ENCODE results near the gene SEZ6. TPM values are rescaled to one million over a fixed set of nuclear protein-coding genes. Genes with fewer than 3 reads are reported as not detected.

Gene SEZ6
- polyA plus RNA-seq, 3 donors = 0.17 to 0.33 (median 0.18) TPM

DNA sequence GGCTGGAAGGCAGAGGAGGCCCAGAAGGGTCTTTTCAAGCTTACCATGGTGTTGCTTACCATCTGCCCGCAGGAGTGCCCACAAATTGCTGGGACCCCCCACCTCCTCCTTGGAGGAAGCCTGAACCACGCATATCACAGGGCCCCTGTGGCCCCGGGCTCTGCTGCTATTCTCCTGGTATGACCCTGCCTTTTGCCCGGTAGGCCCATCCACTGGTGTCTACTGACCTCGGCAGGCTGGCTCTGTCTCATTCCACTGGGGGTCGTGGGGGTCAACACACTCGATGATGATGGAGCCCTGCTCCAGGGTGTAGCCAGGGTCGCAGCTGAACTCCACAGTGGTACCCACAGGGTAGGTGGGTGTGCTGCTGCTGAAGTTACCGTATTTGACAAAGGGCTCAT lies 46.4 kb downstream of the SEZ6 start:
- no peaks in the 10 kb centered on the region for H3K79me2 ChIP-seq (ENCODE audit: insufficient read depth, low read length)
- H3K36me3 ChIP-seq (replicated peaks in 1 of 2; ENCODE audit: control insufficient read depth in 1 of 2, insufficient read depth in 2 of 2, low read length in 2 of 2) = no peaks in the 10 kb centered on the region
- TF ChIP-seq, protein P1, sequence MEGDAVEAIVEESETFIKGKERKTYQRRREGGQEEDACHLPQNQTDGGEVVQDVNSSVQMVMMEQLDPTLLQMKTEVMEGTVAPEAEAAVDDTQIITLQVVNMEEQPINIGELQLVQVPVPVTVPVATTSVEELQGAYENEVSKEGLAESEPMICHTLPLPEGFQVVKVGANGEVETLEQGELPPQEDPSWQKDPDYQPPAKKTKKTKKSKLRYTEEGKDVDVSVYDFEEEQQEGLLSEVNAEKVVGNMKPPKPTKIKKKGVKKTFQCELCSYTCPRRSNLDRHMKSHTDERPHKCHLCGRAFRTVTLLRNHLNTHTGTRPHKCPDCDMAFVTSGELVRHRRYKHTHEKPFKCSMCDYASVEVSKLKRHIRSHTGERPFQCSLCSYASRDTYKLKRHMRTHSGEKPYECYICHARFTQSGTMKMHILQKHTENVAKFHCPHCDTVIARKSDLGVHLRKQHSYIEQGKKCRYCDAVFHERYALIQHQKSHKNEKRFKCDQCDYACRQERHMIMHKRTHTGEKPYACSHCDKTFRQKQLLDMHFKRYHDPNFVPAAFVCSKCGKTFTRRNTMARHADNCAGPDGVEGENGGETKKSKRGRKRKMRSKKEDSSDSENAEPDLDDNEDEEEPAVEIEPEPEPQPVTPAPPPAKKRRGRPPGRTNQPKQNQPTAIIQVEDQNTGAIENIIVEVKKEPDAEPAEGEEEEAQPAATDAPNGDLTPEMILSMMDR (IDR thresholded peaks at IDR 0.05) = no peak
- no peak overlapping the region for H3K4me3 Mint-ChIP-seq
- no peaks in the 10 kb centered on the region for H3K9me3 Mint-ChIP-seq
- no peak for DNase-seq
- H3K27me3 ChIP-seq (ENCODE audit: control insufficient read depth in 2 of 2, insufficient read depth in 2 of 2, low read length in 2 of 2) = no peaks in the 10 kb centered on the region
- WGBS (ENCODE audit: insufficient coverage) = 95% methylated on average over 9 of the region's 9 CpGs
- no peaks in the 10 kb centered on the region for H3K4me1 Mint-ChIP-seq
- H4K20me1 ChIP-seq (ENCODE audit: insufficient read depth, low read length) = no peaks in the 10 kb centered on the region
- H3K4me1 ChIP-seq (ENCODE audit: control insufficient read depth in 1 of 2, insufficient read depth in 2 of 2, low read length in 2 of 2) = no peaks in the 10 kb centered on the region
- peaks cover 0 to 1% of the 10 kb centered on the region in 2 donors for H3K36me3 Mint-ChIP-seq
- no peak overlapping the region for H3K9ac ChIP-seq (ENCODE audit: insufficient read depth, low read length, poor library complexity, severe bottlenecking)
- no peaks in the 10 kb centered on the region for H3K9me3 ChIP-seq (replicated peaks in 1 of 2; ENCODE audit: control insufficient read depth in 1 of 2, insufficient read depth in 1 of 2, low read length in 2 of 2)
- H3K27ac ChIP-seq (ENCODE audit: low read depth in 1 of 2, low read length in 2 of 2) = no peak overlapping the region
- intact Hi-C loops (cut with micrococcal nuclease) = loop anchor here in 1 of 2 donors (10.0 kb wide), 1 partner anchor 215 kb away; the partner anchor contains the start of gene TRAF4
- H3K27me3 Mint-ChIP-seq (ENCODE audit: low read depth in 3 of 3) = peaks cover 10 to 16% (median 14%) of the 10 kb centered on the region in 3 donors
- H3K4me2 ChIP-seq (replicated peaks; ENCODE audit: extremely low read depth, low read length, poor library complexity, severe bottlenecking) = no peak overlapping the region
- H3K4me3 ChIP-seq (replicated peaks in 1 of 3; ENCODE audit: low read depth in 2 of 3, low read length in 3 of 3) = no peak overlapping the region
- no peak overlapping the region for H2AFZ ChIP-seq (ENCODE audit: insufficient read depth, low read depth, low read length, poor library complexity, severe bottlenecking)
- no peak overlapping the region for H3K27ac Mint-ChIP-seq

DNA sequence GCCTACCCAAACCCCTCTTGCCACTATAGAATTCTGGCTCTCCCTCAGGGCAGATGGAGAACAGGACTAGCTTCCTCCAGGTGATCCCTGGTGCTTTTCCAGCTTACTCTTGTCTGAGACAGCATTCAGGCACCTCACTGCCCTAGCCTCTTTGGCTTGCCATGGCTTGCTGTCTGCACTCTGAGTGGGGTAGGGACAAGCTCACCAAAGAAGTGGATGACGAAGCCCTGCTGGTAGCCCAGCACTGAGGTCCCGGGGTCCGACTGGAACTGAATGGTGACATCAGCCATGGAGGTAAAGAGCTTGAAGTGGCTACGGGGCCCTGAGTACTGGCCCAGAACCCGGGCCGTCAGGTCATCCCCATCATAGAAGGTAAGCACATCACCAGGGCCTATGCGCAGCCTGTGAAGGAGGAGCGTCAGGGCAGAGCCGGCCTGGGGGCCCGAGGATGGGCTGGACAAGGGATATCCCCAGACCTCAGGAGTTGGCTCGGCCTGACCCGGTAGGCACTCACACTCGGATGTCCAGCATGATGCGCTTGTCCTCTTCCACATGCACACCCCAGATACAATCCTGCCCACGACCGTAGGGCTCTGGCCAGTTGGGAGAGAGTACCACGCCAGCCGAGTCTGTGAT lies 46.9 kb downstream of the SEZ6 start:
- Histone ChIP-seq H3K4me2 (replicated peaks; ENCODE audit: extremely low read depth, low read length, poor library complexity, severe bottlenecking) (no peak overlapping the region), H3K4me1 (ENCODE audit: control insufficient read depth in 1 of 2, insufficient read depth in 2 of 2, low read length in 2 of 2) (no peaks in the 10 kb centered on the region), H3K4me3 (replicated peaks in 1 of 3; ENCODE audit: low read depth in 2 of 3, low read length in 3 of 3) (no peak overlapping the region), H4K20me1 (ENCODE audit: insufficient read depth, low read length) (no peaks in the 10 kb centered on the region), H3K9ac (ENCODE audit: insufficient read depth, low read length, poor library complexity, severe bottlenecking) (no peak overlapping the region), H3K27me3 (ENCODE audit: control insufficient read depth in 2 of 2, insufficient read depth in 2 of 2, low read length in 2 of 2) (no peaks in the 10 kb centered on the region), H2AFZ (ENCODE audit: insufficient read depth, low read depth, low read length, poor library complexity, severe bottlenecking) (no peak overlapping the region), H3K36me3 (replicated peaks in 1 of 2; ENCODE audit: control insufficient read depth in 1 of 2, insufficient read depth in 2 of 2, low read length in 2 of 2) (no peaks in the 10 kb centered on the region), H3K79me2 (ENCODE audit: insufficient read depth, low read length) (no peaks in the 10 kb centered on the region), H3K27ac (ENCODE audit: low read depth in 1 of 2, low read length in 2 of 2) (no peak overlapping the region), H3K9me3 (replicated peaks in 1 of 2; ENCODE audit: control insufficient read depth in 1 of 2, insufficient read depth in 1 of 2, low read length in 2 of 2) (no peaks in the 10 kb centered on the region)
- TF ChIP-seq, protein P1 (IDR thresholded peaks at IDR 0.05) = no peak
- DNase-seq = no peak
- Mint-ChIP-seq H3K27me3 (ENCODE audit: low read depth in 3 of 3) (peaks cover 10 to 14% (median 11%) of the 10 kb centered on the region in 3 donors), H3K4me1 (no peaks in the 10 kb centered on the region), H3K9me3 (no peaks in the 10 kb centered on the region), H3K27ac (no peak overlapping the region), H3K36me3 (peaks cover 0 to 1% of the 10 kb centered on the region in 2 donors), H3K4me3 (no peak overlapping the region)
- intact Hi-C loops (cut with micrococcal nuclease) = loop anchor here in 1 of 2 donors (10.0 kb wide), 1 partner anchor 214 kb away; the partner anchor contains the start of gene TRAF4
- 95% methylated on average over 15 of the region's 18 CpGs for WGBS (ENCODE audit: insufficient coverage)

Data from CD14-positive monocyte (primary cell).